HG03175 (cell line): ENCODE data around the gene MAN1B1.
"Not testable (repeated sequence)": the region's sequence is repeated elsewhere in the genome, so short reads cannot be mapped to it uniquely, and the experiment has no call there.

Experiments used
- ATAC-seq: cut with Tn5 transposase; IDR thresholded peaks from one replicate; pipeline ENCODE4 v1.9.1; 2021; ENCODE audit warnings: mild to moderate bottlenecking, moderate library complexity; ENCODE audit not compliant: unreplicated experiment

The MAN1B1 gene

DNA sequence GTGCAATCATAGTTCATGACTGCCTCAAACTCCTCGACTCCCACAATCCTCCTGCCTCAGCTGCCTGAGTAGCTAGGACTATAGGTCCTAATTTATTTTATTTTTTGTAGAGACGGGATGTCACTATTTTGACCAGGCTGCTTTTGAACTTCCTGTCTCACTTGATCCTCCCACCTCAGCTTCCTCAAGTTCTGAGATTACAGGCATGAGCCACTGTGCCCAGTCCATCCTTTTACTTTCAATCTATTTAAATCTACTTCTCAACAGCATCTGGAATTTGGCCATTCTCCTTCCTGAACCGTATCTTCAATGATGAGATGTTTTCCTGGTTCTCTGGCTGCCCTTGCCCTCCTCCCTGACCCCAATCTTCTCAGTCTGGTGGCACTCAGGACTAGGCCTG is 40.0 kb downstream of the MAN1B1 start:
- no peak for ATAC-seq

- ATAC-seq: no peak
These were observed 40.7 kb downstream of the MAN1B1 start for GRCh38 chr9:137127301-137128157.

- no peak for ATAC-seq
These were observed 41.5 kb downstream of the MAN1B1 start for GRCh38 chr9:137128158-137128861.

DNA sequence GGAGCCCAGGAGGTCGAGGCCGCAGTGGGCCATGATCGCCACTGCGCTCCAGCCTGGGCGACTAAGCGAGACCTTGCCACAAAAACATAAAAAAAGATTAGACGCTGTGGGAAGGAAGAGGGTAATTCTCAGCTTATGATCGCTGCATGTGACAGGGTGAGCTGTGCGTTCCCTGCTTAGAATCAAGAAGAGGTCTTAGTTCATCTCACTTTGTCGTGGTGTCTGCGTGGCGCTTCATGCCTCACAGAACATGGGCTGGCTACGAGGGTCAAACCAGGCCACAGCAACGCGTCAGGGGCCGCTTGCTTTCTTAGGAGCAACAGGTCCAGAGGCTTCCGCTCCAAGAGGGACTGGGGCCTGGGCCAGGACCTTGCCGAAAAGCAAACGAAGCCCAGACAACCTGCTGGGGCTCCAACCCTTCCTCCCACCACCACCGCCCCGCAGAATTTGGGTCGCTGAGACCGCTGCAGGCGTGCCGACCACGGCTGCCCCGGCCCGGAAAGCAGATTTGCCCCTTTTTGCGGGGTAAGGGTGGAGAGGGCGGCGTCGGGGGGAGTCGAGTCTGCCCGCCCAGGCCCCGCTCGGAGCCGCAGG is 42.2 kb downstream of the MAN1B1 start:
- peak; percentile 8 for ATAC-seq

- peak; percentile 81 for ATAC-seq
These were observed 42.8 kb downstream of the MAN1B1 start for GRCh38 chr9:137129456-137130175.

DNA sequence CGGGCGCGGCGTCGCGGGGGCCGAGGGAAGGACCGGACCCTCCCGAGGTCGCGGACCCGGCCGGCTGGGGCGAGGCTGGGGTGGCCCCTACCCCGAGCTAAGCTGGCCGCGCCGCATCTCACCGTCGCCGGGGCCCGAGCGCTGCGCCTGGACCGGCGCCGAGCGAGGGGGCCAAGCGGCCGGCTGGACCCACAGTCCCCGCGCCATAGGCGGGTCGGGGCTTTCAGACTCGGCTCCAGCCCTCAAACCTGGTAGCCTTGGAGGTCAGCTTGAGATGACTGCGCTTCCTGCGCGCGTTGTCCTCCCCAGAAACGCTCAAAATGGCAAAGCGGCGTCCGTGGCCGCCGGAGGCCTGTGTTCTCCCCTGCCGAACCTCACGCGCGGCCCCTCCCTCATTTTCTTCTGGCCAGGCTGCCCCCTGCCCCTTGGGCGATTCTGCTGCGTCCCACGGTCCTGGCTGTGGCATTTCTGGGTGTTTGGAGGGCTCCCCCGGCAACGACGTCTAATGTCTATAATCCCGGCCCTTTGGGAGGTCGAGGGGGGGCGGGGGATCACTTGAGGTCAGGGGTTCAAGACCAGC is 43.5 kb downstream of the MAN1B1 start:
- ATAC-seq: no peak

GRCh38 chr9:137134191-137134590 is 47.4 kb downstream of the MAN1B1 start:
- ATAC-seq: no peak

DNA sequence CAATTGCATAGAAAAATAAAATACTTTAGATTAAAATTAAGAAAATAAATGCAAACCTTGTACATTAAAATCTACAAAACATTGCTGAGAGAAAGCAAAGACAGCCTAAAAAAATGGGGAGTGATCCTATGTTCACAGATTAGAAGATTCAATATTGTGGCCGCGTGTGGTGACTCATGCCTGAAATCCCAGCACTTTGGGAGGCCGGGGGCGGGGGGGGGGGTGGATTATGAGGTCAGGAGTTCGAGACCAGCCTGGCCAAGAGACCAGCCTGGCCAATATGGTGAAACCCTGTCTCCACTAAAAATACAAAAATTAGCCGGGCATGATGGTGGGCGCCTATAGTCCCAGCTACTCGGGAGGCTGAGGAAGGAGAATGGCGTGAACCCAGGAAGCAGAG is 48.4 kb downstream of the MAN1B1 start:
- ATAC-seq: not testable (repeated sequence)

DNA sequence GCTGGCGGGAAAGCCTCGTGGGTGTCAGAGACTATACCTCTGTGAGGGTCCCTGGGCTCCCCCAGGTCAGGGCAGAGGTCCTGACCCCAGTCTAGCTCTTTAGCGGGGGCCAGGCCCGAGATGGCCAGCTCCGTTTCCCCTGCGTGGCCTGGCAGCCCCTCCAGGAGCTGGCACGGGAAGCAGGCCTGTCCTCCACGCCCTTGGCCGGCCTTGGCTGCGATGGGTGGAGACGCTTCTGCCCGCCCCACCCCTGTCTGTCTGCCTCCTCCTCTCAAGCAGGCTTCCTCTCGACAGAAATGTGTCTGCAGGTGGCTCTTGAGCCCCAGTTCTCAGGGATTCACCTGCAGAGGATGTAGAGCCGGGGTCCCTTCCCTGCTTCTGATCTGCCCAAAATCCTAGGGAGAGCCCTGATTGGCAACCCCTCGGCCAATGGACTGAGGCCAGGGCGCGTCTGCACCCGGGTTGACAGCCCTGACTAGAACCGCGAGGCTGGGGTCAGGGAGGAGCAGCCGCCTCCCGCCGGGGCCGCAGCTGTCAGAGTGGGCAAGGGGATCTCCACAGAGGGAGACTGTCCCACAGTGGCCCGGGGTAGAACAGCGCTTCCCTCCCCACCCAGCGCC is 49.6 kb downstream of the MAN1B1 start:
- no peak for ATAC-seq

- ATAC-seq: no peak
These were observed 50.3 kb downstream of the MAN1B1 start for GRCh38 chr9:137136881-137137607.

DNA sequence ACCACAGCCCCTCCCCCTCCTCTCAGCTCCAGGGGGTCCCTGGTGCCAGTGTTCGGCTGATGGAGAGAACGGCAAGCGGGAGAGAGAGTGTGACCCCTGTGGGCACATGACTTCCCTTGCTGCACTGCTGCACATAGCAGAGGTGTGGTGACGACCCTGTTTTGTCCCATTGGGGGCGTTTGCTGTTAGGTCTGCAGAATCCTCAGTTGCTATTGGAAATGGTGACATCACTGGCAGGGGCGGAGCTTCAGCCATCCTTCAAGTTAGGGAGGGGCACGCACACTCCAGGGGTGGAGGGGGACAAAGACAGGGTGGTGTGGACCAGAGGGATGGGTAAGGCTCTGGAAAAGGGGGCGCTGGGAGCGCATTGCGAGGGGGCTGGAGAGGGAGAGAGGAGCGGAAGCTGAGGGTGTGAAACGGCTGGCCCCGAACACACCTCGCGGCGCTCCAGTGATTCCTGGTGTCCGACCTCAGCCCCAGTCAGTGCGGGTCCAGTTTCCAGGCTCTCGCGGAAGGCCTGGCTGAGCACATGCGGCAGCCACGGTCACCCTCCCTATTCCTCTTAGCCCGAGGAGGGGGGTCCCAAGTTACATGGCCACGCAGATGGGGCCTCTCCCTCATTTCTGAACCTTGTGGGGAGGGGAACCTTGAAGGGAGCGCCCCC is 51.4 kb downstream of the MAN1B1 start:
- ATAC-seq: no peak

- ATAC-seq: no peak
These were observed 52.1 kb downstream of the MAN1B1 start, which contains the start of gene GRIN1 for GRCh38 chr9:137138722-137139467. TSS of gene GRIN1 (plus strand) at chr9:137139154. CDS start at chr9:137139487, 333 bp downstream.

DNA sequence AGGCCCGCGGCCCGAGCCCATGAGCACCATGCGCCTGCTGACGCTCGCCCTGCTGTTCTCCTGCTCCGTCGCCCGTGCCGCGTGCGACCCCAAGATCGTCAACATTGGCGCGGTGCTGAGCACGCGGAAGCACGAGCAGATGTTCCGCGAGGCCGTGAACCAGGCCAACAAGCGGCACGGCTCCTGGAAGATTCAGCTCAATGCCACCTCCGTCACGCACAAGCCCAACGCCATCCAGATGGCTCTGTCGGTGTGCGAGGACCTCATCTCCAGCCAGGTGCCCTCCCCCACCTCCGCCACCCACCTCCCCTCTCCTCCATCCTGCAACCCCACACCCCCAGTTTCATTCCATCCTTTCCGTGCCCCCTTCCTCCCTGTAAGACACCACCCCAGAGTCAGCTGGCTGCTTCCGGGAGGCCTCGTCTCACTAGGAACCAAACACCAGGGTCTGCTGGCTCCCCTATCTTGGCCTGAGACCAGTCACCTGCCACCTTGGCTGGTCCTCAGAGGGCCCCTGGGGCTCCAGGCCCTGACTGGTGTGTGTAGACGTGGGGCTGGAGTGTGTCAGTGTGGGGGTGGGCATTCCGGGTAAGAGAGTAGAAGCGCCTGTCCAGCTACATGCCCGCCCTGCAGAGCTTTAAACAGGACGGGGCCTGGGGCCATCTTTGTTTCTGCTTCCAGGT is 52.8 kb downstream of the MAN1B1 start:
- no peak for ATAC-seq

- no peak for ATAC-seq
These were observed 53.6 kb downstream of the MAN1B1 start for GRCh38 chr9:137140151-137141012.

DNA sequence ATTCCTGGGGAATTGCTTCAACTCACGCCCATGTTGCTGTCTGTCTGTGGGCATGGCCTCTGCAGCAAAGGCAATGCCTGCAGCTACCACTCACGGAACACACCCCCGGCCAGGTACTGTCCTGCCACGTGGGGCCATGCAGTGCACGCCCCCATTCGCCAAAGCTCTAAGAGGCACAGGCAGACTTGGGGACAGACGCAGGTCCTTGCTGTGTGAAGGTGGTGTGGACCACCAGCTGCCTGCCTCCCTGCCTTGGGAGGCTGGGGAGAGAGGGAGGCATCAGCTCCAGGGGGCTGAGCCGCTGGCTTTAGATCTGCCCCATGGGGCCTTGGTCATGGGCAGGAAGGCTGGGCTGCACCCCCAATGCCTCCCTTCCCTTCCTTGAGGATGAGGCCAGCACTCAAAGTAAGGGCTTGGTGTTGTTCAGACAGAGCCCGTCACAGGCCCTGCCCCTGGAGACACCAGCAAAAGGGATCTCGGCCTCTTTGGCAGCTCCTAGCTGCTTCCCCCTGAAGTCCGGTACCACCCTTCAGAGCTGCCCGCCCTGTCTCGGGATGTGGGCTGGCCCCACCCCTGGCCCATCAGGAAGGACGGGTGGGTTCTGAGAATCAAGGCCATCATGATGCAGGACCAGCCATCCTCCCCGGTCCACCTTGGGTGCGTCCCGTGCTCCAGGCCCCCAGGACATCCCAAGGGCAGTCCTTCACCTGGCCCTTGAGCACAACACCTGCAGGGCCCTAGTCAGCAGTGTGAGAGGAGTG is 54.4 kb downstream of the MAN1B1 start:
- no peak for ATAC-seq
